Stimulated activated CD4-positive, alpha-beta T cell treated with anti-CD3 and anti-CD28 coated beads, Interleukin-2, amount 100 ng/mL, for 4 hours (primary cell): ENCODE data around the gene SND1.
"Not testable (repeated sequence)": the region's sequence is repeated elsewhere in the genome, so short reads cannot be mapped to it uniquely, and the experiment has no call there.

ENCODE experiments used
- DNase-seq: peaks from one replicate; pipeline ENCODE4 v3.0.0-alpha.2; 2020; ENCODE audit warnings: low read depth

SND1 gene

GRCh38 chr7:127937066-127937680, 285.2 kb downstream of the SND1 start:
- no peak for DNase-seq

GRCh38 chr7:127938588-127938987, 286.6 kb downstream of the SND1 start:
- no peak for DNase-seq

- DNase-seq, result no peak
These were observed 288.6 kb downstream of the SND1 start for GRCh38 chr7:127940381-127941160.

GRCh38 chr7:127941476-127942210, 289.6 kb downstream of the SND1 start:
- DNase-seq, result no peak

GRCh38 chr7:127943541-127944521, 291.8 kb downstream of the SND1 start:
- DNase-seq, result no peak

DNA sequence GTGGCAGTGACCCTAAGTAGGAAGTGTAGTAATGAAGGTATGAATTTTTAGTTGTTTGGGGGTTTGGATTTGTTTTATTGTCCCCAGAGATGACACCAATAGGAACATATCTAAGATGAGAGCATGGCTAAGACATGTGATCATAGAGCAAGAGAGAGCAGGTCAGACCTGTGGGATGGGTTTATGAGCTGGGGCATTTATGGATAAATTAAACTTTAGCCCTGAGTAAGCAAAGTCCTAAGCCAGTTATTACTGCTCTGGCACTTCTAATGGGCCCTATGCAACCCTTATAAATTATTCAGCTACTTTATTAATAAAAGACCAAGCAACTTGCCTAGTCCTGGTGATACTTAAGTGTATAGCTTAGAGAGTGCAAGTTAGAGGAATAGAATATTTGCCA, 294.1 kb downstream of the SND1 start:
- DNase-seq, result no peak

DNA sequence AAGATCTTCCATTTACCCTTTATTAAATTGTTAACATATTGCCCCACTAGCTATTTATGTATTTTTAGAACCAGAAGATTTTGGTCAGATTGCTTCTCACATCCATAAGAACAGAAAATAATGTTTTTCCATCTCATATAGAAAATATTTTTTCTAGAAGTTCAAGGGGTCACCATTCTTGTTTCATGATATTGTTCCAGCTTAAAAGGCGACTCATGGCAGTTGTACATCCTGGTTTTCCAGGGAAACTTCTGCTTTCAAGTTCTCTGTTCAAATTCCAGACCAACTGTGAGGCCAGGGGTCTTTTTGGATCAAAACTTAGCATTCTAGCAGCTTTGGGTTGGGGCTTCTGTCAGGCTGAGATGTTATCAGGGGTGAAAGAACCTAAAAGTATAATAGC, 294.9 kb downstream of the SND1 start:
- DNase-seq, result no peak

DNA sequence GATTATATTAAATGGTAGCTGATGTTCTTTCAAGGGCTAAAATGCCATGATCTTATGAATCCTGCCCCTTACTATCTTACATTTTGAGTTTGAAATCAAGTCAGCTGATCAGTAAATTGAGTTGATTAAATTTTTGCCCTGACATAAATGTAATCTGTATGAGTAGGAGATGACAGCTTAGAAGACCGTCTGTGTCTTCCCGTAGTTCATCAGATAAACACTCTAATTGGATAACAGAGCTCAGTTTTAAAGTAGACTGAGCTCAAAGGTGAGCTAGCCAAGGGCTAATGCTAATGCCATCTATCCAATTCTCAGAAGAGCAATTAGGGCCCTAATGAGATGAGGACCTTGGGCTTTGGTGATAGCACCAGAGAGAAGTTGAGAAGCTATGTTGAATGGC, 296.3 kb downstream of the SND1 start:
- no peak for DNase-seq

DNA sequence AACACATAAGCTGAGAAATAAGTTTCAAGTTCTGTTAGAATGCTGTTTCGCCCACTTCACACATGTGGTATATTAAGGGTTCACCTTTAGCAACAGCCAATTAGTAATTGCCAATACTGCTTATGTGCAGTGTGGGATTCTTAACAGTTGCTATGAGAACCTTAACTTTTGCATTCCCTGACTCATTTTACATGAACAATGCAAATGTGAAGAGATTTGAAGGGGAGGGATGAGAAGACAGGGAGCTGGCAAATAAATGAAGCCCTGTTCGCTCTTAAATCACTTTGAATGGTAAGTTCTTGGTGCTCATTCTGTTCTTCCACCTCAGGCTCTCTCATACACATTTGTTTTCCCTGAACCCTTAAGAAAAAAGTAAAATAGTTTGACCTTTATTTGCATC, 296.9 kb downstream of the SND1 start:
- no peak for DNase-seq

GRCh38 chr7:127949769-127950222, 297.8 kb downstream of the SND1 start:
- no peak for DNase-seq

GRCh38 chr7:127950233-127950935, 298.4 kb downstream of the SND1 start:
- DNase-seq, result no peak

DNA sequence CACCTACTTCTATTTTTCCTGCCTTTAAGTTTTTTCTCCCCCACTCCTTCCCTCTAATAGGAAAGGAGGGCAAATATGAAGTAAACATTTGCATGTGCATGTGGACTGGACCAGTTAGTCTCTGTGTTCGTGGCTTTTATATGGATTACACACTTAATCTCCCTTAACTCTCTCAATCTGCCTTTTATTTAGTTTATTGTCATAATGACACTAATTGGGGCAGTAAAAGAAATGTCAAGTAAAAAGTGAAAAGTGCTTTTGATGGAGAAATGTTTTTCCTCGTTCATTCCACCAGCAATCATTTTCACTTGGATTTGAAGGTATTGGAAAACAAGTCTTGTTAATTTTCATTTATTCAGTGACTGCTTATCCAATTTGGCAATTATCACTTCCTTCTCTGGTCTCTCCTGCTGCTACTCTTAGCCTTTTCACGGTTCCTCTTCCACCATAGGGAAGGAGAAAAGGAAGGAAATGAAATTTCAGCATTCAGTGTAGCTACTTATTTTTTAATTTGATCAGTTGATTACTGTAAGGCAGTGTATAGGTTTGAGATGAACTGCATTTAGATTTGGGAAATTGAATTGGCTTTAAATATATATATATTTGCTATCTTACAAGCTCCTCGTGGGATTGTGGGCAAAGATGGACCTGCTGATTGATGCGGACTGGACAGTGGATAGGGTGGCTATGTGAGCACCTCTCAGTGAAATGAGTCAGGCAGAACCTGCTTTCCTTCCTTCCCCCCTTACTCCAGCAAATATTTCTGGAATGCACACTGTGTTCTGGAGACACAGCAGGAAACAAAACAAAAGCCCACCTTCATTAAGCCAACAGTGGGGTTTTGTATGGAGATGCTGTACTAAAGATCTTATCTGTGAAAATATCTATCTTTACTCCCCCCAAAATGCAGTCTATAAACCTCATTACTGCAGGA, 301.7 kb downstream of the SND1 start:
- DNase-seq, result no peak

DNA sequence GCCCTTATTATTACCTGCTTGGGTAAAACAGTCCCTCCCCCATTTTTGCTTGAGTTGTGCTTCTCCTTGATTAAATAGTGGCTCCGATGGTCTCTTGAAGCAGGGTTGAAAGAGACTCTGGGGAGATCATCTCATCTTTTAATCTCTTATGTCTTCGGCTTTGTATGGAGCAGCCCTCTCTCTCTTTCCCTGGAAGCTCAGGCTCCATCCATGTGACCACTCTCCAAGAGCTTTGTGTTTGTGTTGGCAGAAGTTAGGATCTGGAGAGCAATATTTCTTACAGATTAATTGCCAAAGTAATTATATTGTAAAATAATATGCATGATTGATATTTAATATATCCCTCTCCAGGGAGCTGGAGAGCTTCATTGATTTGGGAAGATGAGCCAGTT, 302.4 kb downstream of the SND1 start:
- DNase-seq, result no peak

DNA sequence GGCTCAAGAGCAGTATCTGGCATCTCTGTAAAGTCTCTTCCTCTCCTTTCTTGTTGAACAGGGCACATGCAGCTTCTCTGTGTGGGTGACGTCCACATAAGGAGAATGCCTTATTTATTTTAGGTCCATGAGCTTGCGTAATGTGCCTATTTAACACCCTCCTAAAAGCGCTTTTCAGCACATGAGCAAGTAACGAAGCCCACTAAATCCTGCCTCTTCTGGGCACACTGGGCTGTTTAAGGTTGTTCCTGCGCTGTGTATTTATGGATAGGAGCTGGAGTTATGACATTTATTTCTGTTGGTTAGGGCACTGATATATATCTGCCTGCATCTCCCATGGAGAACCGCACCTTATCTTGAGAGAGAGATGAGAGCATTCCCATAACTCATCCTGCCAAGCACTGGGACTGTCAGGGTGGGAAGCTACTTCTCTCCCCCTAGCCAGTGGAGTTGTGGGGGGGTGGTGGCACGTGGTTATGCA, 303.1 kb downstream of the SND1 start:
- no peak for DNase-seq

GRCh38 chr7:127957886-127958285, 305.9 kb downstream of the SND1 start:
- DNase-seq, result no peak

DNA sequence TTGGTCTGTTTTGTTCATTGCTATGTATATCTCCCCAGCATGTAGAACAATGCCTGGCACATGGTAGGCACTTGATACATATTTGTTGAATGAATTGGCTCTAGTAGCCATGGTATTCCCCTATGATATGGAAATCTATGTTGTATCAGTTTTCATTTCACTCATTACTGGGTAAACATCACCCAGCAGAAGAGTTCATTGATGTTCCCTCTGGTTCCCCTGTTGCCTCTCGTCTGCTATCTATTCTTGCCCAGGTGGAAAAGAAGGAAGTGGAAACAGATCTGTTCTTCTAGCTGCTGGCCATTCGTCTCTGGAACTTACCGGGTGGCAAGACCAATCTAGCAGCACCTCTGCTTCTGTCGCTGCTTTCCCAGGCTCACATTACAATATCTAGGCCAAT, 307.8 kb downstream of the SND1 start:
- no peak for DNase-seq

DNA sequence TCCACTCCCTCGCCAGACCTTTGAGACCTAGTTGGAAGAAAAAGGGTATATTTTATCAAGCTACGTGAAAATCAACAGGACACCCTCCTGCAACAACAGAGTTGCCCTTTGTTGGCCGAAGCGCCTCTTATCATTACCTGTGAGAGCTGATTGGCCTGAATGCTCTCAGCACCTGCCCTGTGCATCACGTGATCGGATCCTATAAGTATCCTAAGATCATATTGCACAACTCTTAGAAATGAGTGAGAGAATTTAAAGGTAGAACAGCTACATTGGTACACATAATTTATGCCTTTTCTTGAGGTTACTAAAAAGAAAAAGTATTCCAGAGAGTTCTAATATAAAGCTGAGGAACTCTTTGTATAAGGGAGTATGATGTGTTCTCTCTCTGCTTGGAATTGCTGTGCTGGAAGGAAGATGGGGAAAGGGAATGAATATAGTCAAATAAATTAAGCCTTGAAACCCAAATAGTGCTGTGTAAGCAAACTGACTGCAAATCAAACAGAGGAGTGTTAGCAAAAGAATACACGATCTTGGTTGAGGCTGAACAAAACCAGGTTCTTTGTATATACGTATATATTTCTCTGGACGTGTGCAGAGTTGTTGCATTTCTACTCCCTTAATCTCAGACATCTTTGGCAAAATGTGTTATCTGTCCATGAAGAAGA, 309.9 kb downstream of the SND1 start:
- DNase-seq, result no peak

DNA sequence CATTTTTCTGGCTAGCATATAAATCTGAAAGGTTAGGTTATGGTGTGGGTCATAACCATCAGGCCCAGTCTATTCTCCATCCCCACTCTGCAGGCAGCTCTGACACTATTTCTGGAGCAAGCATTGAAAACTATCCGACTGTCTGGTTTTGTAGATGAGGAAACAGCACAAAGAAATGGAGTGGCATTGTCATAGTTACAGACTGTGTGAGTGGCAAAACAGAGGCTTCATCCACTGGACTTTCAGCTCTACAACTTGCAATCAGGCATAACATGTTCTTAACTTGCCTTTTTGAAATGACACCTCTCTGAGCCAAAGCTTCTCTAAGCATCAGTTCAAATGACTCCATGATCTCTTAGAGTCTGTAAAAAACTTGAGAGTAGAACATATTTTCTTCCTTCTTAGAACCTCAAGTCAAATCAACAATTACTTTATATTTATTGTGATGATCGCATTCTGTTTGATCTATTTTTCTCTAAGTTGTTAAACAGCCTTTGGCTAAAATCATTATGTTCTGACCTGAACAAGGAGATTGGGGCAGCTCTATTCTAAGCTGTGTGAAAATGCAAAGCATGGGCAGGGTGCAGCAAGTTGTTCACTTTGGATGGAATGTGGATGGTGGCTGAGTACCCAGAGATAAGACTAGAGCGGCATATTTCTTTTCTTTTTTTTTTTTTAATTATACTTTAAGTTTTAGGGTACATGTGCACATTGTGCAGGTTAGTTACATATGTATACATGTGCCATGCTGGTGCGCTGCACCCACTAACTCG, 310.8 kb downstream of the SND1 start:
- DNase-seq, result no peak

DNA sequence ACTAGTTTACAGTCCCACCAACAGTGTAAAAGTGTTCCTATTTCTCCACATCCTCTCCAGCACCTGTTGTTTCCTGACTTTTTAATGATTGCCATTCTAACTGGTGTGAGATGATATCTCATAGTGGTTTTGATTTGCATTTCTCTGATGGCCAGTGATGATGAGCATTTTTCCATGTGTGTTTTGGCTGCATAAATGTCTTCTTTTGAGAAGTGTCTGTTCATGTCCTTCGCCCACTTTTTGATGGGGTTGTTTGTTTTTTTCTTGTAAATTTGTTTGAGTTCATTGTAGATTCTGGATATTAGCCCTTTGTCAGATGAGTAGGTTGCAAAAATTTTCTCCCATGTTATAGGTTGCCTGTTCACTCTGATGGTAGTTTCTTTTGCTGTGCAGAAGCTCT, 311.9 kb downstream of the SND1 start:
- DNase-seq, result not testable (repeated sequence)
